ENCODE measurements around the gene CDH15. TPM values are rescaled to one million over a fixed set of nuclear protein-coding genes. Genes with fewer than 3 reads are reported as not detected.
"Not testable (repeated sequence)": the region's sequence is repeated elsewhere in the genome, so short reads cannot be mapped to it uniquely, and the experiment has no call there.

The CDH15 gene
- total RNA-seq, 4 donors from 2014 or later = not detected

- intact Hi-C loops (cut with DNase I) = no loop called here
- Histone ChIP-seq H3K4me1 (peaks cover 7 to 9% of the 10 kb centered on the region in 2 donors), H3K27ac (no peak overlapping the region), H3K36me3 (no peaks in the 10 kb centered on the region), H3K4me3 (replicated peaks in 1 of 3) (no peak overlapping the region), H3K27me3 (no peaks in the 10 kb centered on the region), H3K9me3 (no peaks in the 10 kb centered on the region)
- WGBS, 2 donors = 59 to 65% methylated on average over 5 to 16 of the region's 19 CpGs
- no peak for DNase-seq
- TF ChIP-seq, protein P1, sequence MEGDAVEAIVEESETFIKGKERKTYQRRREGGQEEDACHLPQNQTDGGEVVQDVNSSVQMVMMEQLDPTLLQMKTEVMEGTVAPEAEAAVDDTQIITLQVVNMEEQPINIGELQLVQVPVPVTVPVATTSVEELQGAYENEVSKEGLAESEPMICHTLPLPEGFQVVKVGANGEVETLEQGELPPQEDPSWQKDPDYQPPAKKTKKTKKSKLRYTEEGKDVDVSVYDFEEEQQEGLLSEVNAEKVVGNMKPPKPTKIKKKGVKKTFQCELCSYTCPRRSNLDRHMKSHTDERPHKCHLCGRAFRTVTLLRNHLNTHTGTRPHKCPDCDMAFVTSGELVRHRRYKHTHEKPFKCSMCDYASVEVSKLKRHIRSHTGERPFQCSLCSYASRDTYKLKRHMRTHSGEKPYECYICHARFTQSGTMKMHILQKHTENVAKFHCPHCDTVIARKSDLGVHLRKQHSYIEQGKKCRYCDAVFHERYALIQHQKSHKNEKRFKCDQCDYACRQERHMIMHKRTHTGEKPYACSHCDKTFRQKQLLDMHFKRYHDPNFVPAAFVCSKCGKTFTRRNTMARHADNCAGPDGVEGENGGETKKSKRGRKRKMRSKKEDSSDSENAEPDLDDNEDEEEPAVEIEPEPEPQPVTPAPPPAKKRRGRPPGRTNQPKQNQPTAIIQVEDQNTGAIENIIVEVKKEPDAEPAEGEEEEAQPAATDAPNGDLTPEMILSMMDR (IDR thresholded peaks at IDR 0.05) = no peak
- no peak for TF ChIP-seq POLR2A (IDR thresholded peaks at IDR 0.05)
Measured at GRCh38 chr16:89187032-89187769, 15.7 kb downstream of the CDH15 start.

DNA sequence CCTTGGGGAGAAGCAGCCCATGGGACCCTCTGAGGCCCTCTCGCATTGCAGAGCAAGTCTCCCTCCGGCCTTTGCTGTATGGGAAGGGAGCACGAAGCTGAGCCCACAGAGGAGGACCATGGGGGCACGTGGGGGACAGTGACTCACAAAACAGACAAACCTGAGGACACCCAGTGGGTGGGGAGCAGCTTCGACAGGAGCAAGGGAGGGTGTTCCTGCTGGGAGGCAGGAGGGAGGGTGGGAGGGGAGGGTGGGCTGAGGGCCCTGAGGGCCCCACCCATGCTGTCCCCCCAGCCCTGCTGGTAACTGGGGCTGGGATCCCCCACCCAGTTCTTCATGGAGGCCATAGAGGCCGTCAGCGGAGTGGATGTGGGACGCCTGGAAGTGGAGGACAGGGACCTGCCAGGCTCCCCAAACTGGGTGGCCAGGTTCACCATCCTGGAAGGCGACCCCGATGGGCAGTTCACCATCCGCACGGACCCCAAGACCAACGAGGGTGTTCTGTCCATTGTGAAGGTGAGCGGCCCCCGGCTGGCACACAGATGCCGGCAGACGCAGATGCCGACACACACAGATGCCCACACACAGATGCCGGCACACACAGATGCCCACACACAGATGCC is 16.3 kb downstream of the CDH15 start:
- TF ChIP-seq, protein P1 (IDR thresholded peaks at IDR 0.05) = no peak
- no peak for TF ChIP-seq POLR2A (IDR thresholded peaks at IDR 0.05)
- DNase-seq = no peak
- WGBS, 2 donors = 69 to 72% methylated on average over 13 to 15 of the region's 19 CpGs
- no peaks in the 10 kb centered on the region for H3K36me3 ChIP-seq
- no peaks in the 10 kb centered on the region for H3K9me3 ChIP-seq
- H3K27ac ChIP-seq = no peak overlapping the region
- intact Hi-C loops (cut with DNase I) = no loop called here
- H3K4me1 ChIP-seq = peaks cover 8 to 10% of the 10 kb centered on the region in 2 donors
- no peaks in the 10 kb centered on the region for H3K27me3 ChIP-seq
- H3K4me3 ChIP-seq (replicated peaks in 1 of 3) = no peak overlapping the region

- intact Hi-C loops (cut with DNase I); H3K4me3 ChIP-seq (replicated peaks in 1 of 3); H3K27ac ChIP-seq; DNase-seq; H3K9me3 ChIP-seq; H3K4me1 ChIP-seq; H3K27me3 ChIP-seq; H3K36me3 ChIP-seq: not testable (repeated sequence)
- WGBS, 2 donors = 91 to 96% methylated on average over 7 to 15 of the region's 25 CpGs
Measured at GRCh38 chr16:89188471-89189357, 17.2 kb downstream of the CDH15 start.

DNA sequence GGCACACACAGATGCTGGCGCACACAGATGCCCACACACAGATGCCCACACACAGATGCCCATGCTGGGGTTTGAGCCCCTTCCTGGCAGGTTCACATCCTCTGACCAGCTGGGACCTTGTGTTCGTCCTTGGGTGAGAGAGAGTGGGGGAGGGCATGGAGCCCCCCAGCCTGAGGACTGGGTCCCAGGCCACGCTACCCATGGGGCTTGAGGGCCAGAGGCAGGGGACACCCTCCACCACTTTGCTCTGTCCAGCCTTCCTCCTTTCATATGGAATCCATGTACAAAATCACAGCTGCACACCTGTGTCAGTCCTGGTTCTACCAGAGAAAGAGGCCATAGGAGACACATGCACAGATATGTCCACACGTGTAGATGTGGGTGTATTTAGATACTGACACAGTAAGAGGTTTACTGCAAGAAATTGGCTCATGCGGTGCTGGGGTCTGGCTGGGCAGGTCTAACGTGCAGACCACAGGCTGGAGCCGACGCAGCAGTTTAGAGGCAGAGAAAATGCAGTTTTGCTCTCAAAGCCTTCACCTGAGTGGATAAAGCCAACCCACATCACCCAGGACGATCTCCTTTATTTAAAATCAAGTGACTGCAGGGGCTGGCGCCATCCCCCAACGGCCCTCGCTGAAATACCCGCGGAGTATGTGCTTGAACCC is 17.9 kb downstream of the CDH15 start:
- DNase-seq = no peak
- Histone ChIP-seq H3K27me3 (no peaks in the 10 kb centered on the region), H3K9me3 (no peaks in the 10 kb centered on the region), H3K36me3 (no peaks in the 10 kb centered on the region), H3K4me3 (replicated peaks in 1 of 3) (no peak overlapping the region), H3K27ac (no peak overlapping the region), H3K4me1 (peaks cover 8 to 10% of the 10 kb centered on the region in 2 donors)
- no peak for TF ChIP-seq POLR2A (IDR thresholded peaks at IDR 0.05)
- TF ChIP-seq, protein P1 (IDR thresholded peaks at IDR 0.05) = no peak
- WGBS, 2 donors = 61 to 65% methylated on average over 12 to 14 of the region's 14 CpGs
- intact Hi-C loops (cut with DNase I) = no loop called here

Data from thyroid gland (tissue), 4 donors.